ENCODE data around the gene SEPTIN2.

Gene SEPTIN2

GRCh38 chr2:241399941-241400922, 84.5 kb downstream of the SEPTIN2 start:
- Histone ChIP-seq H3K4me3 (ENCODE audit: insufficient read length, low read depth) (no peak overlapping the region), H3K9me3 (ENCODE audit: insufficient read depth, low read length) (no peaks in the 10 kb centered on the region), H3K9ac (ENCODE audit: insufficient read length, low read depth) (no peak overlapping the region), H3K27me3 (ENCODE audit: insufficient read depth, insufficient read length) (no peaks in the 10 kb centered on the region), H3K36me3 (ENCODE audit: insufficient read depth, insufficient read length, low read length) (peaks cover 18% of the 10 kb centered on the region), H3K4me1 (ENCODE audit: insufficient read depth, insufficient read length) (peaks cover 4% of the 10 kb centered on the region)
- TF ChIP-seq YY1 (IDR thresholded peaks at IDR 0.05; ENCODE audit: insufficient read depth, insufficient read length) (no peak), ZNF274 (IDR thresholded peaks at IDR 0.05; ENCODE audit: low read depth, low read length) (no peak), SUZ12 (IDR thresholded peaks at IDR 0.05; ENCODE audit: extremely low read depth, insufficient read depth, insufficient read length) (no peak)
- DNase-seq (ENCODE audit: low read depth, low spot score) = no peak

Data from NT2/D1 (cell line).